ENCODE measurements around the gene HS6ST2. TPM values are rescaled to one million over a fixed set of nuclear protein-coding genes. Genes with fewer than 3 reads are reported as not detected.

Gene HS6ST2
- total and polyA plus RNA-seq, 10 of the 15 experiments (the other 5 are each of a cell fraction or from before 2014, with no cell fraction given): not detected

GRCh38 chrX:132916349-132916748 lies 42.1 kb downstream of the HS6ST2 start:
- intact Hi-C loops (cut with micrococcal nuclease; ENCODE audit: unreplicated experiment) (no loop called here), in situ Hi-C loops (cut with MboI) (no loop called here)
- Histone ChIP-seq H3K9ac (ENCODE audit: control insufficient read depth, insufficient read depth, low read length) (no peak overlapping the region), H3K4me3 (no peak overlapping the region), H3K27ac (ENCODE audit: control insufficient read depth, insufficient read depth) (no peak overlapping the region), H3K36me3 (ENCODE audit: control insufficient read depth in 2 of 2, insufficient read depth in 2 of 2, low read length in 1 of 2) (no peaks in the 10 kb centered on the region), H3K79me2 (ENCODE audit: control insufficient read depth, insufficient read depth, low read length) (no peaks in the 10 kb centered on the region), H2AFZ (ENCODE audit: control insufficient read depth, low read depth, low read length) (no peak overlapping the region), H3K27me3 (replicated peaks in 1 of 2; ENCODE audit: control insufficient read depth in 2 of 2, insufficient read depth in 2 of 2, low read length in 1 of 2) (no peaks in the 10 kb centered on the region), H3K4me1 (ENCODE audit: control insufficient read depth, insufficient read depth, low read length) (no peaks in the 10 kb centered on the region), H3K4me2 (ENCODE audit: control insufficient read depth, insufficient read depth) (no peak overlapping the region), H3K9me3 (replicated peaks; ENCODE audit: control insufficient read depth, insufficient read depth, low read length) (no peaks in the 10 kb centered on the region), H4K20me1 (ENCODE audit: control insufficient read depth, insufficient read depth) (no peaks in the 10 kb centered on the region)
- TF ChIP-seq CBFB (IDR thresholded peaks at IDR 0.05; ENCODE audit: low read depth) (no peak), ZNF384 (IDR thresholded peaks at IDR 0.05; ENCODE audit: borderline replicate concordance, low read depth, low read length) (no peak), SMARCA5 (IDR thresholded peaks at IDR 0.05) (no peak), PAX8 (IDR thresholded peaks at IDR 0.05) (no peak), WRNIP1 (IDR thresholded peaks at IDR 0.05; ENCODE audit: borderline replicate concordance, low read depth, low read length) (no peak), ZBTB4 (CRISPR knock-in tag; IDR thresholded peaks at IDR 0.05) (no peak), ZSCAN29 (IDR thresholded peaks at IDR 0.05) (no peak), SMAD1 (IDR thresholded peaks at IDR 0.05; ENCODE audit: low read depth, partially characterized antibody) (no peak), TBL1XR1 (IDR thresholded peaks at IDR 0.05; ENCODE audit: low read depth, low read length) (no peak), POLR2A (IDR thresholded peaks at IDR 0.05; ENCODE audit: low read depth, low read length) (no peak), CEBPB (IDR thresholded peaks at IDR 0.05; ENCODE audit: borderline replicate concordance in 1 of 2, low read depth in 2 of 2, low read length in 2 of 2) (no peak), TAF1 (IDR thresholded peaks at IDR 0.05; ENCODE audit: borderline replicate concordance, low read depth, low read length) (no peak), NRF1 (conservative IDR thresholded peaks at IDR 0.05; ENCODE audit: low read depth, low read length) (no peak)
- DNase-seq (ENCODE audit: low read depth, low spot score) (no peak), ATAC-seq (no peak), FAIRE-seq (no peak)
- RAD21 ChIA-PET (ENCODE audit: unreplicated experiment): no interaction called here
- 24% methylated on average over 3 of the region's 3 CpGs for WGBS (ENCODE audit: insufficient coverage, insufficient replicate concordance, low lambda C conversion rate, missing lambda C conversion rate)
- SMC1A ChIA-PET (ENCODE audit: uncharacterized antibody, unreplicated experiment): no interaction called here
- CTCF ChIA-PET: no interaction called here
- POLR2A ChIA-PET: no interaction called here
- no TSS peak for BruUV-seq (replicated peaks)

Data from GM12878 (cell line).